Chondrocyte (in vitro differentiated cells): Measurements from ENCODE around the gene FAM167B. TPM values are rescaled to one million over a fixed set of nuclear protein-coding genes. Genes with fewer than 3 reads are reported as not detected.

Source experiments
- DNase-seq: peaks from one replicate; pipeline ENCODE4 v3.0.0; 2021; ENCODE audit warnings: mixed read lengths, low spot score
- H3K27ac Mint-ChIP-seq: one replicate; pipeline ENCODE4 v1.8.0; 2021; ENCODE audit warnings: mild to moderate bottlenecking, moderate library complexity, mixed read lengths; ENCODE audit not compliant: unreplicated experiment
- H3K27me3 Mint-ChIP-seq: 2 replicates; pipeline ENCODE4 v1.8.0; 2021; ENCODE audit warnings: low read depth, mixed read lengths
- H3K36me3 Mint-ChIP-seq: 2 replicates; pipeline ENCODE4 v1.8.0; 2021; ENCODE audit warnings: low read depth, mixed read lengths
- H3K4me1 Mint-ChIP-seq: 2 replicates; pipeline ENCODE4 v1.8.0; 2021; ENCODE audit warnings: low read depth, mild to moderate bottlenecking, mixed read lengths
- H3K4me3 Mint-ChIP-seq: one replicate; pipeline ENCODE4 v1.8.0; 2021; ENCODE audit warnings: mild to moderate bottlenecking, moderate library complexity, mixed read lengths; ENCODE audit not compliant: unreplicated experiment
- H3K9me3 Mint-ChIP-seq: 2 replicates; pipeline ENCODE4 v1.8.0; 2021; ENCODE audit warnings: low read depth, mixed read lengths
- CTCF ChIP-seq: fragments of 200-600 bp; sonication (generic); IDR thresholded peaks from 2 replicates; pipeline ENCODE4 v1.5.0; 2021; ENCODE audit warnings: antibody characterized with exemption, mild to moderate bottlenecking, moderate library complexity
- long read RNA-seq: library from polyadenylated mRNA; stranded (forward); transcript quantifications from one replicate; pipeline ENCODE4 v2.0.0, GENCODE V29; 2021
- total RNA-seq: library from RNA; stranded (reverse); gene quantifications from 3 replicates; pipeline ENCODE4 v1.2.1, GENCODE V29; 2021

The FAM167B gene
- 1.4 to 3.1 TPM (median 2.9 TPM) in 3 replicates for total RNA-seq
- long read RNA-seq: 0 reads

GRCh38 chr1:32246888-32247273, at the start of gene FAM167B:
FAM167B (plus strand) TSS chr1:32247222; CDS start chr1:32247422, 200 bp downstream.
- H3K4me1 Mint-ChIP-seq: peaks cover 35% of the 10 kb centered on the region
- TF ChIP-seq CTCF: no peak
- DNase-seq: no peak
- no peak within 1 kb of the TSS for H3K4me3 Mint-ChIP-seq
- peaks cover under 1% of the 10 kb centered on the region for H3K36me3 Mint-ChIP-seq
- no peaks in the 10 kb centered on the region for H3K27me3 Mint-ChIP-seq
- peak within 1 kb of the TSS; percentile 34 for H3K27ac Mint-ChIP-seq
- H3K9me3 Mint-ChIP-seq: no peaks in the 10 kb centered on the region

- Mint-ChIP-seq H3K4me1 (peaks cover 48% of the 10 kb centered on the region), H3K27ac (peak overlapping the region; percentile 57), H3K36me3 (peaks cover 37% of the 10 kb centered on the region), H3K27me3 (no peaks in the 10 kb centered on the region), H3K4me3 (no peak overlapping the region), H3K9me3 (no peaks in the 10 kb centered on the region)
- DNase-seq: no peak
- TF ChIP-seq CTCF: no peak
Observed at GRCh38 chr1:32197837-32198236, 49.2 kb upstream of the FAM167B start.

GRCh38 chr1:32198237-32199042, 48.6 kb upstream of the FAM167B start:
- H3K27ac Mint-ChIP-seq: peak overlapping the region; percentile 57
- DNase-seq: no peak
- H3K9me3 Mint-ChIP-seq: no peaks in the 10 kb centered on the region
- TF ChIP-seq CTCF: no peak
- H3K4me3 Mint-ChIP-seq: no peak overlapping the region
- no peaks in the 10 kb centered on the region for H3K27me3 Mint-ChIP-seq
- peaks cover 48% of the 10 kb centered on the region for H3K4me1 Mint-ChIP-seq
- H3K36me3 Mint-ChIP-seq: peaks cover 32% of the 10 kb centered on the region

- Mint-ChIP-seq H3K9me3 (no peaks in the 10 kb centered on the region), H3K36me3 (peaks cover 27% of the 10 kb centered on the region), H3K4me1 (peaks cover 48% of the 10 kb centered on the region), H3K27me3 (no peaks in the 10 kb centered on the region), H3K4me3 (no peak overlapping the region), H3K27ac (peak overlapping the region; percentile 93)
- DNase-seq: no peak
- TF ChIP-seq CTCF: no peak
Observed at GRCh38 chr1:32199043-32199716, 47.8 kb upstream of the FAM167B start.

GRCh38 chr1:32199717-32200072, 47.3 kb upstream of the FAM167B start:
- Mint-ChIP-seq H3K27me3 (no peaks in the 10 kb centered on the region), H3K27ac (peak overlapping the region; percentile 93), H3K4me3 (peak overlapping the region; percentile 85), H3K4me1 (peaks cover 49% of the 10 kb centered on the region), H3K36me3 (peaks cover 22% of the 10 kb centered on the region), H3K9me3 (no peaks in the 10 kb centered on the region)
- TF ChIP-seq CTCF: no peak
- DNase-seq: no peak
